ENCODE results near the gene MPP2.

The MPP2 gene

GRCh38 chr17:43890240-43890639 is 17.1 kb downstream of the MPP2 start:
- no peaks in the 10 kb centered on the region for H3F3A ChIP-seq (ENCODE audit: insufficient read depth)
- H3K9me3 ChIP-seq (ENCODE audit: insufficient read depth, low read length): no peaks in the 10 kb centered on the region
- H3K4me2 ChIP-seq (ENCODE audit: low read depth, low read length, poor library complexity, severe bottlenecking): no peak overlapping the region
- no peaks in the 10 kb centered on the region for H3K27me3 ChIP-seq (ENCODE audit: low read length)
- no peaks in the 10 kb centered on the region for H3K36me3 ChIP-seq (ENCODE audit: low read length)
- H3K9ac ChIP-seq (ENCODE audit: low read length): no peak overlapping the region
- H4K20me1 ChIP-seq (ENCODE audit: low read depth, low read length): no peaks in the 10 kb centered on the region
- no peak overlapping the region for H2AFZ ChIP-seq (ENCODE audit: low read depth, low read length, severe bottlenecking)
- no peak overlapping the region for H3K27ac ChIP-seq (ENCODE audit: low read depth, low read length)
- no peaks in the 10 kb centered on the region for H3K9me2 ChIP-seq (replicated peaks; ENCODE audit: insufficient read depth, low read length)
- H3K4me3 ChIP-seq (ENCODE audit: insufficient read depth, low read length, poor library complexity, severe bottlenecking): no peak overlapping the region
- TF ChIP-seq EZH2phosphoT487 (conservative IDR thresholded peaks at IDR 0.05; ENCODE audit: low read length): no peak
- no peak for TF ChIP-seq CTCF (IDR thresholded peaks at IDR 0.05; ENCODE audit: insufficient read depth, low read length, poor library complexity, severe bottlenecking)
- no peaks in the 10 kb centered on the region for H3K79me2 ChIP-seq (ENCODE audit: insufficient read depth, low read length)

DNA sequence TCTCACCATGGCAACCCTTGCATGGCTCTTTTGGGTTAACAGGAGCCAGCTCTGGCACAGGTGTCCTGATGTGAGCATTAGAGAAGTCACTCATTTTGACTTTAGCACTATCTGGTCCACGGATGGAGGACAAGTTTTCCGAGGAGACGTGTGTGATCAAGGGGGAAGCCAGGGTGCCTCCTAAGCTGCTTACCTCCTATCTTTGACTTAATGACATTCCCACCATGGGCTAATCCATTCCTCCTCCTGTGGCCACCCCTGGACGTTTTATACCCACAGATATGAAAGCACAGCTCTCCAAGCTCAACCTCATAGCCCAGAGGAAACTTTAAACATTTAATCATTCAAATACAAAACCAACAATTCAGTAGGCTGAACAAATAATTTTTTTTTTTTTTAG is 18.8 kb downstream of the MPP2 start:
- no peaks in the 10 kb centered on the region for H4K20me1 ChIP-seq (ENCODE audit: low read depth, low read length)
- TF ChIP-seq EZH2phosphoT487 (conservative IDR thresholded peaks at IDR 0.05; ENCODE audit: low read length): no peak
- no peak for TF ChIP-seq CTCF (IDR thresholded peaks at IDR 0.05; ENCODE audit: insufficient read depth, low read length, poor library complexity, severe bottlenecking)
- no peaks in the 10 kb centered on the region for H3K79me2 ChIP-seq (ENCODE audit: insufficient read depth, low read length)
- no peaks in the 10 kb centered on the region for H3K9me3 ChIP-seq (ENCODE audit: insufficient read depth, low read length)
- H3K4me3 ChIP-seq (ENCODE audit: insufficient read depth, low read length, poor library complexity, severe bottlenecking): no peak overlapping the region
- H3K9ac ChIP-seq (ENCODE audit: low read length): no peak overlapping the region
- H3K36me3 ChIP-seq (ENCODE audit: low read length): no peaks in the 10 kb centered on the region
- no peak overlapping the region for H3K4me2 ChIP-seq (ENCODE audit: low read depth, low read length, poor library complexity, severe bottlenecking)
- no peaks in the 10 kb centered on the region for H3K27me3 ChIP-seq (ENCODE audit: low read length)
- H3F3A ChIP-seq (ENCODE audit: insufficient read depth): no peaks in the 10 kb centered on the region
- H3K27ac ChIP-seq (ENCODE audit: low read depth, low read length): no peak overlapping the region
- no peak overlapping the region for H2AFZ ChIP-seq (ENCODE audit: low read depth, low read length, severe bottlenecking)
- H3K9me2 ChIP-seq (replicated peaks; ENCODE audit: insufficient read depth, low read length): no peaks in the 10 kb centered on the region

GRCh38 chr17:43882761-43883415 is 24.4 kb downstream of the MPP2 start:
- Histone ChIP-seq H3K9me2 (replicated peaks; ENCODE audit: insufficient read depth, low read length) (no peaks in the 10 kb centered on the region), H3K27me3 (ENCODE audit: low read length) (no peaks in the 10 kb centered on the region), H4K20me1 (ENCODE audit: low read depth, low read length) (no peaks in the 10 kb centered on the region), H3K9me3 (ENCODE audit: insufficient read depth, low read length) (no peaks in the 10 kb centered on the region), H2AFZ (ENCODE audit: low read depth, low read length, severe bottlenecking) (no peak overlapping the region), H3K4me2 (ENCODE audit: low read depth, low read length, poor library complexity, severe bottlenecking) (no peak overlapping the region), H3K9ac (ENCODE audit: low read length) (no peak overlapping the region), H3K4me3 (ENCODE audit: insufficient read depth, low read length, poor library complexity, severe bottlenecking) (no peak overlapping the region), H3K36me3 (ENCODE audit: low read length) (no peaks in the 10 kb centered on the region), H3K27ac (ENCODE audit: low read depth, low read length) (no peak overlapping the region), H3F3A (ENCODE audit: insufficient read depth) (no peaks in the 10 kb centered on the region), H3K79me2 (ENCODE audit: insufficient read depth, low read length) (no peaks in the 10 kb centered on the region)
- TF ChIP-seq CTCF (IDR thresholded peaks at IDR 0.05; ENCODE audit: insufficient read depth, low read length, poor library complexity, severe bottlenecking) (no peak), EZH2phosphoT487 (conservative IDR thresholded peaks at IDR 0.05; ENCODE audit: low read length) (no peak)
